Body of pancreas (tissue), 4 donors: ENCODE measurements around the gene MRPL39. TPM values are rescaled to one million over a fixed set of nuclear protein-coding genes. Genes with fewer than 3 reads are reported as not detected.

Source experiments
- ATAC-seq: fragments of 150-250 bp; one replicate; pipeline ENCODE4 v1.9.1; 2016
- DNase-seq, 4 donors: peaks; one replicate each; pipeline ENCODE4 v3.0.0-alpha.2; 2019
- H3K27ac ChIP-seq, 4 donors: fragments of 200-600 bp; sonication (generic); 1 replicate in 3 of 4; 2 replicates in 1 of 4; pipeline versions ENCODE4 v1.5.1 to v1.6.1; 2016 to 2019; ENCODE audit warnings: mild to moderate bottlenecking in 1 of 4, mixed read lengths in 1 of 4, moderate library complexity in 1 of 4
- H3K27me3 ChIP-seq, 2 donors: fragments of 200-600 bp; sonication (generic); one replicate each; pipeline ENCODE4 v1.6.0; 2016; ENCODE audit warnings: mild to moderate bottlenecking in 1 of 2
- H3K36me3 ChIP-seq, 2 donors: fragments of 200-600 bp; sonication (generic); replicated peaks in 1 of 2; 2 replicates each; pipeline ENCODE4 v1.5.1; 2016; ENCODE audit warnings: low read depth in 2 of 2; ENCODE audit not compliant: insufficient read depth in 1 of 2
- H3K4me1 ChIP-seq: fragments of 200-600 bp; sonication (generic); one replicate; pipeline ENCODE4 v1.6.0; 2016
- H3K4me3 ChIP-seq, 2 donors: fragments of 200-600 bp; sonication (generic); 1 replicate in 1 of 2; 2 replicates in 1 of 2; pipeline ENCODE4 v1.5.1; 2016 to 2019
- H3K9me3 ChIP-seq, 3 donors: fragments of 200-600 bp; sonication (generic); 1 replicate in 2 of 3; 2 replicates in 1 of 3; pipeline ENCODE4 v1.5.1; 2016
- POLR2A ChIP-seq, 3 donors: fragments of 450-650 bp; IDR thresholded peaks; one replicate each; pipeline ENCODE4 v1.6.1; 2016; ENCODE audit warnings: antibody characterized with exemption in 3 of 3, mild to moderate bottlenecking in 2 of 3
- WGBS, 2 donors: methylation state at CpG; one replicate each; pipeline ENCODE4 v1.1.5; 2017; 5-methylcytosine and 5-hydroxymethylcytosine counted together
- intact Hi-C: fragments of 100-400 bp; cut with DNase I; formaldehyde crosslinking; loops from one replicate; pipeline ENCODE4 v1.15.1; 2023
- total RNA-seq, 2 donors: library from RNA; depleted of rRNA; stranded (reverse); fragments of >200 nt; gene quantifications; one replicate each; pipeline ENCODE4 v1.1.0, GENCODE V29; 2016
- TF ChIP-seq, protein P1 (sequence below), 7 experiments: fragments of 450-650 bp in 4 of 7; fragments of 200-600 bp in 3 of 7; sonication (generic) in 3 of 7; IDR thresholded peaks; one replicate each; pipeline ENCODE4 v1.5.1; 2016 to 2019; ENCODE audit warnings: antibody characterized with exemption in 7 of 7

Gene MRPL39
- total RNA-seq, 2 donors from 2014 or later, result 4.4 to 6.3 TPM

DNA sequence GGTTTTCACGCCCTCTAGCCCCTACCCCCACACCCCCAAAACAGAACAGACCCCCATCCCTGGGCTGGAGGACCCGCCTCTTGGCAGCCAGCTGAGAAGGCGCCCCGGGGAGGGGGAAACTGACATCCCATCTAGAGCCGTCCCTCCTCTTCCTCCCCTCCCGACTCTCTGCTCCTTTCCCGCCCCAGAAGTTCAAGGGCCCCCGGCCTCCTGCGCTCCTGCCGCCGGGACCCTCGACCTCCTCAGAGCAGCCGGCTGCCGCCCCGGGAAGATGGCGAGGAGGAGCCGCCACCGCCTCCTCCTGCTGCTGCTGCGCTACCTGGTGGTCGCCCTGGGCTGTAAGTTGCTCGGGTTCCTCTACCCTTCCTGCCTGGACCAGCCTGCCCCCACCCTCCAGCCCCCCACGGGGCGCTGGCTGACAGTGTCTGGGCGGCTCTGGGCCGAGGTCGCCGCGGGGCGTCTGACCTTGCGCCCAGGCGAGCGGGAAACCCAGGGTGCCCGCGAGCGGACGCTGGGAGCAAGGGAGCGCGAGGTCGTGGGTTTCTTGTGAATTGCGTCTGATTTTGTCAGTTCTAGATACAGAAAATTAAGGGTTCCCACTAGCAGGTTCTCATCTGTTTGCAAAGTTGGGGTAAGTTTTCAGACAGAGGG, 32.4 kb upstream of the MRPL39 start:
- DNase-seq, result peak; percentile 15 to 20 (median 18)
- Histone ChIP-seq H3K4me1 (peaks cover 18% of the 10 kb centered on the region), H3K4me3 (peak overlapping the region; percentile 15 to 26), H3K36me3 (no peaks in the 10 kb centered on the region), H3K27ac (peak overlapping the region in 2 of 4 donors; percentile 8 to 12), H3K27me3 (no peaks in the 10 kb centered on the region), H3K9me3 (no peaks in the 10 kb centered on the region)
- ATAC-seq, result peak; percentile 37
- TF ChIP-seq POLR2A (IDR thresholded peaks at IDR 0.05), result no peak
- TF ChIP-seq, protein P1, sequence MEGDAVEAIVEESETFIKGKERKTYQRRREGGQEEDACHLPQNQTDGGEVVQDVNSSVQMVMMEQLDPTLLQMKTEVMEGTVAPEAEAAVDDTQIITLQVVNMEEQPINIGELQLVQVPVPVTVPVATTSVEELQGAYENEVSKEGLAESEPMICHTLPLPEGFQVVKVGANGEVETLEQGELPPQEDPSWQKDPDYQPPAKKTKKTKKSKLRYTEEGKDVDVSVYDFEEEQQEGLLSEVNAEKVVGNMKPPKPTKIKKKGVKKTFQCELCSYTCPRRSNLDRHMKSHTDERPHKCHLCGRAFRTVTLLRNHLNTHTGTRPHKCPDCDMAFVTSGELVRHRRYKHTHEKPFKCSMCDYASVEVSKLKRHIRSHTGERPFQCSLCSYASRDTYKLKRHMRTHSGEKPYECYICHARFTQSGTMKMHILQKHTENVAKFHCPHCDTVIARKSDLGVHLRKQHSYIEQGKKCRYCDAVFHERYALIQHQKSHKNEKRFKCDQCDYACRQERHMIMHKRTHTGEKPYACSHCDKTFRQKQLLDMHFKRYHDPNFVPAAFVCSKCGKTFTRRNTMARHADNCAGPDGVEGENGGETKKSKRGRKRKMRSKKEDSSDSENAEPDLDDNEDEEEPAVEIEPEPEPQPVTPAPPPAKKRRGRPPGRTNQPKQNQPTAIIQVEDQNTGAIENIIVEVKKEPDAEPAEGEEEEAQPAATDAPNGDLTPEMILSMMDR (IDR thresholded peaks at IDR 0.05), result peak in 1 of 7 experiments; percentile 14
- WGBS, 2 donors, result 0 to 1% methylated on average over 8 to 39 of the region's 40 CpGs
- intact Hi-C loops, result no loop called here

- Histone ChIP-seq H3K27me3 (no peaks in the 10 kb centered on the region), H3K4me3 (peak within 1 kb of the TSS; percentile 15 to 26), H3K36me3 (no peaks in the 10 kb centered on the region), H3K9me3 (no peaks in the 10 kb centered on the region), H3K4me1 (peaks cover 18% of the 10 kb centered on the region), H3K27ac (peak within 1 kb of the TSS in 2 of 4 donors; percentile 8 to 12)
- 1% methylated on average over 15 to 41 of the region's 41 CpGs for WGBS, 2 donors
- ATAC-seq (peak; percentile 41), DNase-seq (peak in 3 of 4 donors; percentile 11 to 17 (median 13))
- intact Hi-C loops, result no loop called here
- TF ChIP-seq, protein P1 (IDR thresholded peaks at IDR 0.05), result no peak
- TF ChIP-seq POLR2A (IDR thresholded peaks at IDR 0.05), result no peak
Measured at GRCh38 chr21:25638660-25639550, 31.6 kb upstream of the MRPL39 start, which contains the start of gene JAM2. Gene JAM2 (plus strand): TSS chr21:25639258. CDS start chr21:25639822, 564 bp downstream.

DNA sequence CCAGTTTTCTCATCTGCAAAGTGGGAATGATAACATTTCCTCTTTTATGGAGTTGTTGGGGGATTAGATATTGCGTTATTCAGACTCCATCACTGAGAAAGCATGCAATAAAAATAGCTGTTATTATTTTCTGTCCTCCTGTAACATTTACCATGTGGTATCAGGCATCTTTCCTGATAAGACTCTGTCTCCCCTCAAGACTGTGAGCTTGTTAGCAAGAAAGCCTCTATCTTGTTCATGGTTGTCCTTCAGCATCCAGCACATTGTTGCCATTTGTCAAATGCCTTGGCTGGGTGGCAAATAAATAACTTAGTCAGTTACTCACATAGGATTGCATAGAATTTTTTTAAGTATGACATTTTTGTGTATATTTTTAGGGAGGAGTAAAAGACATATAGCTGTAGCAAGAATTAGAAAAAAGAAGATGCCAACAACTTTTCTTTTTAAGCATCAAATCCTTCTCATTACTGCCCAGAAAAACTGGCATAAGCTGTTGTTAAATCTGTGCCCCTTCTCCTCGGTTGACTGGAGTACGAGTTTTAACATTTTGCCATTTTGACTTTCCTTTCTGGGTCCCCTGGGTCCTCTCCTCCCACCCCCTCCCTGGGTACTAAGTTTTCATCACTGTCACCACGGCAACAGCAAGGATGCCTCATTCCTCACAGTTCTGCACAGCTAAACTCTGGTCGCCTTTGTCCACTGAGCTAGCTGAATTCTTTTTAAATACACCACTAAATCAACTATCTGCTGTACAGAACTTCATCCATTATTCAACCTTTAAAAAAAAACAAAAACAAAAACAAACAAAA, 30.8 kb upstream of the MRPL39 start:
- intact Hi-C loops, result no loop called here
- peaks cover 18% of the 10 kb centered on the region for H3K4me1 ChIP-seq
- H3K27ac ChIP-seq, result no peak overlapping the region
- ATAC-seq (no peak), DNase-seq (no peak)
- no peaks in the 10 kb centered on the region for H3K36me3 ChIP-seq
- H3K9me3 ChIP-seq, result no peaks in the 10 kb centered on the region
- TF ChIP-seq, protein P1 (IDR thresholded peaks at IDR 0.05), result no peak
- TF ChIP-seq POLR2A (IDR thresholded peaks at IDR 0.05), result no peak
- H3K4me3 ChIP-seq, result no peak overlapping the region
- H3K27me3 ChIP-seq, result no peaks in the 10 kb centered on the region
- WGBS, 2 donors, result 57 to 68% methylated on average over 5 of the region's 5 CpGs

DNA sequence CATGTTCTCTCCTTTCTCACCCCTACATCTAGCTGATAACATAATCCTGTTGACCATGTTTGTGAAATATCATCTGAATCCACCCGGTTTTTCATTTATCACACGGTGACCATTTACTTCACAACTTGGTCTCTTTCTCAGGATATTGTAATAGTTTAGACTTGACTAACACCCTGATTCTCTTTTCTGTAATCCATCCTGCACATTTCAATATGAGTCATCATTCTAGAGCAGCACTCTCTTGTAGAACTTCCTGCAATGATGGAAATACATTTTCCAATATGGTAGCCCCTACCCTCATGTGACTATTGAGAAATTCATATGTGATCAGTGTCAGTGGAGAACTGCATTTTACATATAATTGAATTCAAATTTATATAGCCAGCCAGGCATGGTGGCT, 29.4 kb upstream of the MRPL39 start:
- Histone ChIP-seq H3K4me1 (peaks cover 18% of the 10 kb centered on the region), H3K27ac (no peak overlapping the region), H3K9me3 (no peaks in the 10 kb centered on the region), H3K4me3 (no peak overlapping the region), H3K27me3 (no peaks in the 10 kb centered on the region), H3K36me3 (no peaks in the 10 kb centered on the region)
- ATAC-seq (no peak), DNase-seq (no peak)
- 71 to 82% methylated on average over 2 of the region's 2 CpGs for WGBS, 2 donors
- no peak for TF ChIP-seq POLR2A (IDR thresholded peaks at IDR 0.05)
- TF ChIP-seq, protein P1 (IDR thresholded peaks at IDR 0.05), result no peak
- intact Hi-C loops, result no loop called here
